Vagina (tissue), 2 donors: ENCODE measurements around the gene IRF2. TPM values are rescaled to one million over a fixed set of nuclear protein-coding genes. Genes with fewer than 3 reads are reported as not detected.
A peak's percentile ranks its signal among the peaks of the same experiment; 100 is the strongest.

Experiments
- DNase-seq, 2 donors: peaks; one replicate each; pipeline ENCODE4 v3.0.0-alpha.2; 2017; ENCODE audit errors: extremely low spot score in 2 of 2
- H3K27ac ChIP-seq: fragments of 200-600 bp; sonication (generic); one replicate; pipeline ENCODE4 v1.5.1; 2019
- H3K27me3 ChIP-seq: fragments of 200-600 bp; sonication (generic); one replicate; pipeline ENCODE4 v1.5.1; 2019
- H3K36me3 ChIP-seq, 2 donors: fragments of 200-600 bp; sonication (generic); one replicate each; pipeline ENCODE4 v1.5.1; 2017 to 2019
- H3K4me1 ChIP-seq: fragments of 200-600 bp; sonication (generic); one replicate; pipeline ENCODE4 v1.5.1; 2019
- H3K4me3 ChIP-seq, 2 donors: fragments of 200-600 bp; sonication (generic); 1 replicate in 1 of 2; 2 replicates in 1 of 2; pipeline ENCODE4 v1.5.1; 2016 to 2019
- H3K9me3 ChIP-seq: fragments of 200-600 bp; sonication (generic); one replicate; pipeline ENCODE4 v1.5.1; 2019
- CTCF ChIP-seq, 3 experiments: fragments of 450-650 bp in 2 of 3; fragments of 200-600 bp in 1 of 3; sonication (generic) in 1 of 3; IDR thresholded peaks; one replicate each; pipeline ENCODE4 v1.5.1; 2017 to 2019; ENCODE audit warnings: antibody characterized with exemption in 3 of 3, mild to moderate bottlenecking in 2 of 3, moderate library complexity in 2 of 3
- POLR2A ChIP-seq, 2 donors: fragments of 450-650 bp; IDR thresholded peaks; one replicate each; pipeline ENCODE4 v1.6.1; 2017; ENCODE audit warnings: antibody characterized with exemption in 2 of 2, mild to moderate bottlenecking in 2 of 2, moderate library complexity in 2 of 2
- POLR2AphosphoS5 ChIP-seq, 2 donors: sonication (generic); formaldehyde crosslinking; IDR thresholded peaks; one replicate each; pipeline ENCODE4 v1.9.0; 2017; ENCODE audit warnings: antibody characterized with exemption in 2 of 2, mild to moderate bottlenecking in 2 of 2, low read depth in 1 of 2; ENCODE audit not compliant: insufficient read depth in 1 of 2
- intact Hi-C: fragments of 100-400 bp; cut with DNase I; formaldehyde crosslinking; loops from one replicate; pipeline ENCODE4 v1.15.1; 2023
- total RNA-seq: library from RNA; depleted of rRNA; stranded (reverse); fragments of >200 nt; gene quantifications from one replicate; pipeline ENCODE4 v1.2.3, GENCODE V29; 2016

IRF2 gene
- total RNA-seq, 1 donor from 2014 or later: 18.7 TPM

GRCh38 chr4:184463158-184463557, 11.2 kb downstream of the IRF2 start:
- Histone ChIP-seq H3K9me3 (no peaks in the 10 kb centered on the region), H3K27ac (no peak overlapping the region), H3K27me3 (no peaks in the 10 kb centered on the region), H3K4me1 (peaks cover 27% of the 10 kb centered on the region), H3K36me3 (no peaks in the 10 kb centered on the region), H3K4me3 (no peak overlapping the region)
- DNase-seq: no peak
- TF ChIP-seq CTCF (IDR thresholded peaks at IDR 0.05) (no peak), POLR2A (IDR thresholded peaks at IDR 0.05) (no peak)
- intact Hi-C loops: no loop called here

- Histone ChIP-seq H3K27ac (no peak overlapping the region), H3K36me3 (no peaks in the 10 kb centered on the region), H3K4me1 (peaks cover 32% of the 10 kb centered on the region), H3K4me3 (no peak overlapping the region), H3K27me3 (no peaks in the 10 kb centered on the region), H3K9me3 (no peaks in the 10 kb centered on the region)
- DNase-seq: no peak
- intact Hi-C loops: no loop called here
- no peak for TF ChIP-seq POLR2A (IDR thresholded peaks at IDR 0.05)
- no peak for TF ChIP-seq POLR2AphosphoS5 (IDR thresholded peaks at IDR 0.05; ENCODE audit: insufficient read depth in 1 of 2, low read depth in 1 of 2)
- no peak for TF ChIP-seq CTCF (IDR thresholded peaks at IDR 0.05)
Measured at GRCh38 chr4:184462724-184463123, 11.6 kb downstream of the IRF2 start.

GRCh38 chr4:184461711-184462441, 12.5 kb downstream of the IRF2 start:
- Histone ChIP-seq H3K4me1 (peaks cover 38% of the 10 kb centered on the region), H3K4me3 (no peak overlapping the region), H3K9me3 (no peaks in the 10 kb centered on the region), H3K27ac (no peak overlapping the region), H3K27me3 (no peaks in the 10 kb centered on the region), H3K36me3 (no peaks in the 10 kb centered on the region)
- TF ChIP-seq CTCF (IDR thresholded peaks at IDR 0.05): no peak
- TF ChIP-seq POLR2A (IDR thresholded peaks at IDR 0.05): no peak
- no peak for TF ChIP-seq POLR2AphosphoS5 (IDR thresholded peaks at IDR 0.05; ENCODE audit: insufficient read depth in 1 of 2, low read depth in 1 of 2)
- DNase-seq: no peak
- intact Hi-C loops: no loop called here

GRCh38 chr4:184460499-184461285, 13.7 kb downstream of the IRF2 start:
- H3K4me1 ChIP-seq: peaks cover 37% of the 10 kb centered on the region
- H3K27me3 ChIP-seq: no peaks in the 10 kb centered on the region
- no peaks in the 10 kb centered on the region for H3K9me3 ChIP-seq
- no peak overlapping the region for H3K27ac ChIP-seq
- no peak for TF ChIP-seq POLR2A (IDR thresholded peaks at IDR 0.05)
- TF ChIP-seq POLR2AphosphoS5 (IDR thresholded peaks at IDR 0.05; ENCODE audit: insufficient read depth in 1 of 2, low read depth in 1 of 2): no peak
- no peak for TF ChIP-seq CTCF (IDR thresholded peaks at IDR 0.05)
- DNase-seq: no peak
- H3K4me3 ChIP-seq: no peak overlapping the region
- intact Hi-C loops: no loop called here
- no peaks in the 10 kb centered on the region for H3K36me3 ChIP-seq

GRCh38 chr4:184459413-184459812, 14.9 kb downstream of the IRF2 start:
- H3K27ac ChIP-seq: no peak overlapping the region
- no peaks in the 10 kb centered on the region for H3K9me3 ChIP-seq
- TF ChIP-seq CTCF (IDR thresholded peaks at IDR 0.05) (no peak), POLR2AphosphoS5 (IDR thresholded peaks at IDR 0.05; ENCODE audit: insufficient read depth in 1 of 2, low read depth in 1 of 2) (no peak), POLR2A (IDR thresholded peaks at IDR 0.05) (no peak)
- H3K36me3 ChIP-seq: no peaks in the 10 kb centered on the region
- intact Hi-C loops: no loop called here
- DNase-seq: peak in 1 of 2 donors; percentile 34
- H3K27me3 ChIP-seq: no peaks in the 10 kb centered on the region
- peaks cover 37% of the 10 kb centered on the region for H3K4me1 ChIP-seq
- H3K4me3 ChIP-seq: no peak overlapping the region
